KMS-11 (cell line): Measurements from ENCODE around the gene MVD.

Experiments
- H2AFZ ChIP-seq: fragments of 200-600 bp; sonication (generic); 2 replicates; pipeline ENCODE4 v1.6.1; 2016; ENCODE audit warnings: antibody characterized with exemption, mixed run types, low read depth
- H3K27ac ChIP-seq: fragments of 200-600 bp; sonication (generic); 2 replicates; pipeline ENCODE4 v1.6.1; 2016; ENCODE audit warnings: mild to moderate bottlenecking, mixed run types
- H3K27me3 ChIP-seq: fragments of 200-600 bp; sonication (generic); 2 replicates; pipeline ENCODE4 v1.6.1; 2017; ENCODE audit warnings: mild to moderate bottlenecking, low read depth, mixed run types, moderate library complexity; ENCODE audit not compliant: insufficient read depth
- H3K36me3 ChIP-seq: fragments of 200-600 bp; sonication (generic); 2 replicates; pipeline ENCODE4 v1.6.1; 2017; ENCODE audit warnings: mild to moderate bottlenecking, mixed run types; ENCODE audit not compliant: insufficient read depth
- H3K4me1 ChIP-seq: fragments of 200-600 bp; sonication (generic); 2 replicates; pipeline ENCODE4 v1.6.1; 2016; ENCODE audit warnings: mild to moderate bottlenecking, low read depth, mixed run types; ENCODE audit not compliant: poor library complexity, severe bottlenecking
- H3K4me2 ChIP-seq: fragments of 200-600 bp; sonication (generic); 2 replicates; pipeline ENCODE4 v1.7.0; 2016; ENCODE audit warnings: mild to moderate bottlenecking, mixed run types
- H3K4me3 ChIP-seq: fragments of 200-600 bp; sonication (generic); IDR thresholded peaks from 2 replicates; pipeline ENCODE4 v1.6.1; 2017; ENCODE audit warnings: low read depth, low read length, mixed read lengths; ENCODE audit not compliant: insufficient read depth
- H3K79me2 ChIP-seq: fragments of 200-600 bp; sonication (generic); 2 replicates; pipeline ENCODE4 v1.6.1; 2016; ENCODE audit warnings: low read depth, mixed run types; ENCODE audit not compliant: insufficient read depth
- H3K9ac ChIP-seq: fragments of 200-600 bp; sonication (generic); 2 replicates; pipeline ENCODE4 v1.6.1; 2016; ENCODE audit warnings: mild to moderate bottlenecking, mixed run types
- H4K20me1 ChIP-seq: fragments of 200-600 bp; sonication (generic); 2 replicates; pipeline ENCODE4 v1.6.1; 2016; ENCODE audit warnings: mild to moderate bottlenecking, mixed run types; ENCODE audit not compliant: insufficient read depth
- TF ChIP-seq, protein P1 (sequence below): fragments of 200-600 bp; sonication (generic); conservative IDR thresholded peaks from 2 replicates; pipeline ENCODE4 v1.6.1; 2017; ENCODE audit warnings: low read depth, mild to moderate bottlenecking, antibody characterized with exemption, low read length, moderate library complexity, mixed read lengths

Gene MVD

DNA sequence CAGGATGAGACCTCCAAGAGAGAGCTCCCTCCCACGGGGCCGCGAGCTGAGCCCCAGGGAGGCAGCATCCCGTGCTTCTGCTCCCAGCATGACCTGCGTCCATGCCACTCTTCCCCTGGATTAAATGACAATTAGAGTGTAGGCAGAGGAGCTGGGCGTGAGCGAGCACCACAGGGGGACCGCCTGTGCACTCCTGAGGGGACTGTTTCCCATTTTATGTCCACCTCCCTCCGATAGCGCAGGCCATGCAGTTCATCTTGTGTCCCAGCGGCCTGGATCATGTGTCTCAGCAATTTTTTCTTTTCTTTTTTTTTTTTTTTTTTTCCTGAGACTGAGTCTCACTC, 30.3 kb downstream of the MVD start:
- no peak overlapping the region for H2AFZ ChIP-seq
- H3K4me3 ChIP-seq = no peak overlapping the region
- TF ChIP-seq, protein P1, sequence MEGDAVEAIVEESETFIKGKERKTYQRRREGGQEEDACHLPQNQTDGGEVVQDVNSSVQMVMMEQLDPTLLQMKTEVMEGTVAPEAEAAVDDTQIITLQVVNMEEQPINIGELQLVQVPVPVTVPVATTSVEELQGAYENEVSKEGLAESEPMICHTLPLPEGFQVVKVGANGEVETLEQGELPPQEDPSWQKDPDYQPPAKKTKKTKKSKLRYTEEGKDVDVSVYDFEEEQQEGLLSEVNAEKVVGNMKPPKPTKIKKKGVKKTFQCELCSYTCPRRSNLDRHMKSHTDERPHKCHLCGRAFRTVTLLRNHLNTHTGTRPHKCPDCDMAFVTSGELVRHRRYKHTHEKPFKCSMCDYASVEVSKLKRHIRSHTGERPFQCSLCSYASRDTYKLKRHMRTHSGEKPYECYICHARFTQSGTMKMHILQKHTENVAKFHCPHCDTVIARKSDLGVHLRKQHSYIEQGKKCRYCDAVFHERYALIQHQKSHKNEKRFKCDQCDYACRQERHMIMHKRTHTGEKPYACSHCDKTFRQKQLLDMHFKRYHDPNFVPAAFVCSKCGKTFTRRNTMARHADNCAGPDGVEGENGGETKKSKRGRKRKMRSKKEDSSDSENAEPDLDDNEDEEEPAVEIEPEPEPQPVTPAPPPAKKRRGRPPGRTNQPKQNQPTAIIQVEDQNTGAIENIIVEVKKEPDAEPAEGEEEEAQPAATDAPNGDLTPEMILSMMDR = no peak
- H3K4me2 ChIP-seq = no peak overlapping the region
- no peaks in the 10 kb centered on the region for H3K36me3 ChIP-seq
- no peak overlapping the region for H3K27ac ChIP-seq
- peaks cover 22% of the 10 kb centered on the region for H3K4me1 ChIP-seq
- H3K27me3 ChIP-seq = peaks cover 22% of the 10 kb centered on the region; the same call in 1 of the 2 replicates
- no peaks in the 10 kb centered on the region for H3K79me2 ChIP-seq
- no peak overlapping the region for H3K9ac ChIP-seq
- no peaks in the 10 kb centered on the region for H4K20me1 ChIP-seq

DNA sequence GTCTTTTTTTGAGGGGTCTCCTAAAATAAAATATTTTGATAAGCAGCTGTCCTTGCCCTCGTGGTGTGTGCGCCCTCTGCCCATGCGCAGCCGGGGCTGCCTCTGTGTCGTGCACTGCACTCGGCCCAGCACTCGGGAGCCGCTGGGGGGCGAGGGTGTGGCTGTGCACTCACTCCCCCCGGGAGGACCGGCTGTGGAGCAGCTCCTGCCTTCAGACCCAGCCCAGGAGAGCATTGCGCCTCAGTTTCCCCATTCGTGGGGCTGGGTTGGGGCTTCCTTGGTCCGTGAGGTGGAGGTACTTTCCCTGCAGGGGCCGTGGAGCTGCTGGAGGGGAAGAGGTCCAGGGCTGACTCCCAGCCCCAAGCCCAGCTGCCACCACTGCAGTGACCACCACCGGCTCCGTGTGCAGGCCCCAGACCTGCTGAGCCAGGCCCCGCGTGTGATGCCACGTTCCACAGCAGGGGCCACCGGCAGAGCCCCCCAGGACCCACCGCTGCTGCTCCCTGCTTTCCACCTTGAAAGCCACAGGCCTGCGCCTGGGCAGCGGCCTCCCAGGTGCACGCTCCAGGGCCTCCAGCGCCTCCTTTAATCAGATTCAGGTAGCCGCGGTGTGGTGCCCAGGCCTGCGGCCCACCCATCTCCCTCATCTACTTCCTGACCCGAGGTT, 30.8 kb downstream of the MVD start:
- no peak overlapping the region for H2AFZ ChIP-seq
- peaks cover 22% of the 10 kb centered on the region for H3K4me1 ChIP-seq
- TF ChIP-seq, protein P1 = no peak
- H3K4me2 ChIP-seq = no peak overlapping the region
- H3K4me3 ChIP-seq = no peak overlapping the region
- H3K27ac ChIP-seq = no peak overlapping the region
- H4K20me1 ChIP-seq = no peaks in the 10 kb centered on the region
- H3K36me3 ChIP-seq = no peaks in the 10 kb centered on the region
- H3K27me3 ChIP-seq = peaks cover 19% of the 10 kb centered on the region; the same call in 1 of the 2 replicates
- H3K79me2 ChIP-seq = no peaks in the 10 kb centered on the region
- H3K9ac ChIP-seq = no peak overlapping the region

GRCh38 chr16:88631384-88631783, 31.5 kb downstream of the MVD start:
- Histone ChIP-seq H2AFZ (no peak overlapping the region), H3K79me2 (no peaks in the 10 kb centered on the region), H4K20me1 (no peaks in the 10 kb centered on the region), H3K4me3 (no peak overlapping the region), H3K27ac (no peak overlapping the region), H3K9ac (no peak overlapping the region), H3K4me2 (no peak overlapping the region), H3K27me3 (peaks cover 16% of the 10 kb centered on the region; the same call in 1 of the 2 replicates), H3K4me1 (peaks cover 22% of the 10 kb centered on the region), H3K36me3 (no peaks in the 10 kb centered on the region)
- TF ChIP-seq, protein P1 = no peak

DNA sequence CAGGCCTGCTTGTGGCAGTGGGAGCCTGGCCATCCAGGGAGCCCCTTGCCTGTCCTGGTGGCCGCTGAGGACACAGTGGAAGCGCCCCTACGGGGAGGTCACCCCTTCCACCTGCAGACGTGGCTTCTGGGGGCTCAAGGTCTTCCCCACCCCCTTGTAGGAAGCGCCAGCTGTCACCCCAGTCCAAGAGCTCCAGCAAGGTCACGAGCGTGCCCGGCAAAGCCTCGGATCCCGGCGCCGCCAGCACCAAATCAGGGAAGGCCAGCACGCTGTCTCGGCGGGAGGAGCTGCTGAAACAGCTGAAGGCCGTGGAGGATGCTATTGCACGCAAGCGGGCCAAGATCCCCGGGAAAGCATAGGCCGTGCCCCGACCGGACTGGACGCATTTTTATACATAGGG, 31.9 kb downstream of the MVD start:
- Histone ChIP-seq H3K36me3 (no peaks in the 10 kb centered on the region), H3K79me2 (no peaks in the 10 kb centered on the region), H3K4me3 (no peak overlapping the region), H3K4me1 (peaks cover 22% of the 10 kb centered on the region), H3K27me3 (peaks cover 12% of the 10 kb centered on the region; the same call in 1 of the 2 replicates), H3K27ac (no peak overlapping the region), H3K4me2 (no peak overlapping the region), H2AFZ (no peak overlapping the region), H4K20me1 (no peaks in the 10 kb centered on the region), H3K9ac (no peak overlapping the region)
- TF ChIP-seq, protein P1 = no peak
